HG03439 (cell line): ENCODE results near the gene LRRK2.
"Not testable (repeated sequence)": the region's sequence is repeated elsewhere in the genome, so short reads cannot be mapped to it uniquely, and the experiment has no call there.

ENCODE experiments used
- ATAC-seq: cut with Tn5 transposase; IDR thresholded peaks from one replicate; pipeline ENCODE4 v1.9.1; 2021; ENCODE audit warnings: mild to moderate bottlenecking, moderate library complexity; ENCODE audit not compliant: unreplicated experiment

The LRRK2 gene

GRCh38 chr12:40244526-40245156, 19.8 kb downstream of the LRRK2 start:
- not testable (repeated sequence) for ATAC-seq

- ATAC-seq: no peak
Measured at GRCh38 chr12:40248034-40248433, 23.2 kb downstream of the LRRK2 start.

- ATAC-seq: no peak
Measured at GRCh38 chr12:40248585-40249297, 23.9 kb downstream of the LRRK2 start.

- not testable (repeated sequence) for ATAC-seq
Measured at GRCh38 chr12:40250652-40251051, 25.9 kb downstream of the LRRK2 start.

- ATAC-seq: no peak
Measured at GRCh38 chr12:40253936-40254335, 29.1 kb downstream of the LRRK2 start.

GRCh38 chr12:40254455-40255085, 29.8 kb downstream of the LRRK2 start:
- no peak for ATAC-seq

DNA sequence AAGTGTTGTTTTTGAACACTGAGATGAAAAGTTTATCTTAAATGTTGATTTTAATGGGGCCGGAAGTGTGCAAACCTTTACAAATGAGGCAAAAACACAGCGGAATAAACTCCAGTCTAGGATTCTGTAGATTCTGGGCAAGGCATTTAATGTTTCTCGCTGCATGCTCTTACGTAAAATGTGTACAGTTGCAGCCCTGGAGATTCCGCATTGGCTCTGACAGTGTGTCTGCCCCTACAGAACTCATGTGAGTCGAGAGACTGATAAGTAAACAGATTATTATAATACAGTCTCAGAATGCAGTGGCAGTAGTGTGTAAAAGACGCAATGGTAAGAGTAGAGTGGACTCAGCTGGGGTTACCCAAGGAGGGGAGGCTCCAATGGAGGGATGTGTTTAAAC, 33.6 kb downstream of the LRRK2 start:
- no peak for ATAC-seq

- ATAC-seq: peak; percentile 78
Measured at GRCh38 chr12:40261937-40262336, 37.1 kb downstream of the LRRK2 start.

DNA sequence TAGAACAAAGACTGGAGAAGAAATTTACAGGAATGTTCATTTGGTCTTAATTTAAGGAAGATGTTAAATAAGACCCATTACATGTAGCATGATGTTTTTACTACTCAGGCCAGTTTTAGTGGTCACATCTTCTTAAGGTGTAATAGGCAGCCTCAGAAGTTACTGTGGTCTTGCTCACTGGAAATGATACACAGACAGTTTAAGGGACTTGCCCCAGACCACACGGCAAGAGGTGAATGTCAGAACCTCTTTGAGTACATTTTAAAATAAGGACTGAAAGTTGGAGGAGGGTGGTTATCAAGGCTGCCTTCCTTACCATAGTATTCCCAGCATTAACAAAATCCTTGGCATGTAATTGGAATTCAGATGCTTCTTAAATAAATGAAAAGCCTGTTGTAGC, 37.9 kb downstream of the LRRK2 start:
- peak; percentile 84 for ATAC-seq

GRCh38 chr12:40263616-40264409, 39.0 kb downstream of the LRRK2 start:
- ATAC-seq: no peak

GRCh38 chr12:40271981-40272664, 47.3 kb downstream of the LRRK2 start:
- no peak for ATAC-seq

- ATAC-seq: no peak
Measured at GRCh38 chr12:40281791-40282364, 57.1 kb downstream of the LRRK2 start.

DNA sequence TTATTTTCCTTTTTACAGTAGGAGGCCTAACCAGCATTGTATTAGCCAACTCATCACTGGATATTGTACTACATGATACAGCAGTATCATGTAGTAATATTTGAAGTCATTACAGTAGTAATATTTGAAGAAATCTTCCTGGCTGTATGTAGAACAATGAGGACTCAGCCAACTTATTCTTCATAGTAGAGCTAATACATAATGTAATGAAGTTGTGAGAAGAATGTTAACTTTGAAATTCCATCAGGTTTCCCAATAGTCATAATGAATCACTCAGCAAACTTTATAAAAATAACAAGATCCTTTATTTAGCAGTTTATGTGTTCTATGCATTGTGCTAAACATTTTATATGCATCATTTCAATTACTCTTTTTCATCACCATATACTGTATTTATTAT, 61.8 kb downstream of the LRRK2 start:
- no peak for ATAC-seq

DNA sequence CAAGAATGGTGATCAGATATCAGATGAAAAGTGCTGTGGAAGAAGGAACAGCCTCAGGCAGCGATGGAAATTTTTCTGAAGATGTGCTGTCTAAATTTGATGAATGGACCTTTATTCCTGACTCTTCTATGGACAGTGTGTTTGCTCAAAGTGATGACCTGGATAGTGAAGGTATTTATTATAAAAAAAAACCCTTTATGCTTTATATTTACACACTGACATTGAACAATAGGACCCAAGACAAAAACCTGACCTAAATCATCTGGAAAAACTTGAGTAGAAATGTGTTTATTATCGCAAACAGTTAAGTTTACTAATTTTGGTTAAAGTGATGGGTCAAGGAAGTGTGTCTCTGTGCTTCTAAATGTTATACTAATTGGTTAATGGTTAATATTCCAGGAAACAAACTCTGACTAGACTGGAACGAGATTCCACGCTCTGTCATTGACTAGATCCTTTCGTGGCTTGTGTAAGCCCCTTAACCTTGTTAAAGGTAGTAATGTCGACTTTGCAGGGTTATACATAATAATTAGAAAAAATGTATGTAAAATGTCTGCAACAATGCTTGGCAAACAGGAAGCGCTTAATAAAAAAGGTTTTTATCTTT, 62.7 kb downstream of the LRRK2 start:
- no peak for ATAC-seq

DNA sequence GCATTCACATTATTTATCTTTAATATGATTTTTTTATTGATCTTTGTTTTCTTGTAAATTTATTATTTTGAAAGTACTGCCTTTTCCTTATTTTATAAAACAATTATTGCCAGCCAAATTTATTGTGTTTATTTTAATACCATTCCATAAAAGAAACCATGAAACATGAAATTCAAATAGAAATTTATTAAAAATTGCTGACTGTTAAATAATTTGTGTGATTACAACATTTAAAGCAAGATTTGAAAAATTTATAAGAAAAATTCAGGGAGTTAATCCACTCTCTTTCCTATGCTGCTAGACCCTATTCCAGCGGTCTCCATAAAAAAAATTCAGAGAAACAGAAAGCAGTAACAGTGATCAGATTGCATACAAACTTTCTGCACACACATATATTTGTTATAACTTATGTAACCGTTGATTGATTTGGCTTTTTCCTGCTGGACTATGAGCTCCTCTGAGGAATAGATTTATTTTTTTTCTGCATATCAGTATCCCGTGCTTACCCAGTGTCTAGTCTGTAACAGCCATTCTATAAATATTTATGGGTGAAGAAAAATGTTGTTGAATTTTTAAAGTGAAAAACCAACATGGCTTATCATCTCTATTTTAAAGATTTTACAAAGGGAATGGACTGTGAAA, 68.1 kb downstream of the LRRK2 start:
- ATAC-seq: no peak

DNA sequence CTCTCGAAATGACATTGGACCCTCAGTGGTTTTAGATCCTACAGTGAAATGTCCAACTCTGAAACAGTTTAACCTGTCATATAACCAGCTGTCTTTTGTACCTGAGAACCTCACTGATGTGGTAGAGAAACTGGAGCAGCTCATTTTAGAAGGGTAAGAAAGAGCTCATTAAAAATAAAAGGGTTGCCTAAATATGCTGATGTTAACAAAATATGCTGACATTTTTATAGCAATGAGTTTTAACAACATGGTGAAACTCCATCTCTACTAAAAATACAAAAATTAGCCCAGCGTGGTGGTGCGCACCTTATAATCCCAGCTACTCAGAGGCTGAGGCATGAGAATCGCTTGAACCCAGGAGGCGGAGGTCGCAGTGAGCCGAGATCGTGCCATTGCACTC, 73.5 kb downstream of the LRRK2 start:
- no peak for ATAC-seq

GRCh38 chr12:40300490-40300889, 75.7 kb downstream of the LRRK2 start:
- no peak for ATAC-seq

- no peak for ATAC-seq
Measured at GRCh38 chr12:40309001-40309400, 84.2 kb downstream of the LRRK2 start.

DNA sequence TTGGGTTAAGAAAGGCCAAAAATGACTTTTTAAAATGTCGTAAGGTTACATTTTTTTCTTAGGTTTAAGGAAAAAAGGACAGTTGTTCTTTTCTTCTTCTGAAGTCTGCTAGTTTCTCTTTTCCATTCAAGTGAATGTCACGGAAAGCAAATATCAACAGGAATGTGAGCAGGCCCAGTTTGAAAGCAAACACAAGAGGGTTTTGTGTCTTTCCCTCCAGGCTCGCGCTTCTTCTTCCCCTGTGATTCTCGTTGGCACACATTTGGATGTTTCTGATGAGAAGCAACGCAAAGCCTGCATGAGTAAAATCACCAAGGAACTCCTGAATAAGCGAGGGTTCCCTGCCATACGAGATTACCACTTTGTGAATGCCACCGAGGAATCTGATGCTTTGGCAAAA, 85.4 kb downstream of the LRRK2 start:
- no peak for ATAC-seq

- ATAC-seq: no peak
Measured at GRCh38 chr12:40312196-40312595, 87.4 kb downstream of the LRRK2 start.
